DMS79 (cell line): Measurements from ENCODE around the gene C11orf58.

Experiments
- DNase-seq: peaks from one replicate; lab custom pipeline; 2025; lab: John Stamatoyannopoulos, UW

C11orf58 gene

GRCh38 chr11:16785520-16786128 lies 47.2 kb downstream of the C11orf58 start:
- no peak for DNase-seq

- no peak for DNase-seq
Observed at GRCh38 chr11:16786131-16786530, 47.7 kb downstream of the C11orf58 start.

- no peak for DNase-seq
Observed at GRCh38 chr11:16787035-16787742, 48.7 kb downstream of the C11orf58 start.

- peak; percentile 67 for DNase-seq
Observed at GRCh38 chr11:16788141-16789062, 50.0 kb downstream of the C11orf58 start.

GRCh38 chr11:16789063-16789420 lies 50.6 kb downstream of the C11orf58 start:
- no peak for DNase-seq

- DNase-seq: no peak
Observed at GRCh38 chr11:16789560-16790485, 51.4 kb downstream of the C11orf58 start.

- no peak for DNase-seq
Observed at GRCh38 chr11:16790486-16791190, 52.2 kb downstream of the C11orf58 start.

GRCh38 chr11:16791191-16791961 lies 52.9 kb downstream of the C11orf58 start:
- DNase-seq: no peak

- DNase-seq: no peak
Observed at GRCh38 chr11:16792426-16792825, 54.0 kb downstream of the C11orf58 start.

GRCh38 chr11:16793009-16793408 lies 54.6 kb downstream of the C11orf58 start:
- DNase-seq: no peak

- no peak for DNase-seq
Observed at GRCh38 chr11:16793511-16793910, 55.1 kb downstream of the C11orf58 start.

- DNase-seq: no peak
Observed at GRCh38 chr11:16794047-16794818, 55.8 kb downstream of the C11orf58 start.

- DNase-seq: no peak
Observed at GRCh38 chr11:16795146-16795545, 56.7 kb downstream of the C11orf58 start.

- DNase-seq: no peak
Observed at GRCh38 chr11:16796311-16796710, 57.9 kb downstream of the C11orf58 start.

- DNase-seq: no peak
Observed at GRCh38 chr11:16797776-16798175, 59.3 kb downstream of the C11orf58 start.

- DNase-seq: no peak
Observed at GRCh38 chr11:16799221-16799620, 60.8 kb downstream of the C11orf58 start.

- DNase-seq: no peak
Observed at GRCh38 chr11:16799890-16800289, 61.4 kb downstream of the C11orf58 start.

GRCh38 chr11:16800382-16800781 lies 61.9 kb downstream of the C11orf58 start:
- no peak for DNase-seq

GRCh38 chr11:16801288-16801980 lies 63.0 kb downstream of the C11orf58 start:
- no peak for DNase-seq
